ENCODE results near the gene SOCS1. TPM values are rescaled to one million over a fixed set of nuclear protein-coding genes. Genes with fewer than 3 reads are reported as not detected.
A peak's percentile ranks its signal among the peaks of the same experiment; 100 is the strongest.

Gene SOCS1
- total RNA-seq, 1 donor from 2014 or later, result 6.0 TPM

- DNase-seq (ENCODE audit: low spot score), result no peak
Observed at GRCh38 chr16:11245222-11245737, 10.7 kb downstream of the SOCS1 start.

GRCh38 chr16:11242658-11243057 lies 13.3 kb downstream of the SOCS1 start:
- DNase-seq (ENCODE audit: low spot score), result no peak

- no peak for DNase-seq (ENCODE audit: low spot score)
Observed at GRCh38 chr16:11241480-11242204, 14.4 kb downstream of the SOCS1 start.

GRCh38 chr16:11240636-11241473 lies 15.1 kb downstream of the SOCS1 start:
- no peak for DNase-seq (ENCODE audit: low spot score)

GRCh38 chr16:11239644-11240632 lies 16.1 kb downstream of the SOCS1 start:
- DNase-seq (ENCODE audit: low spot score), result no peak

GRCh38 chr16:11238272-11239202 lies 17.5 kb downstream of the SOCS1 start:
- DNase-seq (ENCODE audit: low spot score), result no peak

GRCh38 chr16:11236461-11237254 lies 19.3 kb downstream of the SOCS1 start:
- no peak for DNase-seq (ENCODE audit: low spot score)

GRCh38 chr16:11235703-11235991 lies 20.4 kb downstream of the SOCS1 start:
- DNase-seq (ENCODE audit: low spot score), result no peak

- DNase-seq (ENCODE audit: low spot score), result no peak
Observed at GRCh38 chr16:11234884-11235702, 20.9 kb downstream of the SOCS1 start.

GRCh38 chr16:11233727-11234376 lies 22.2 kb downstream of the SOCS1 start:
- no peak for DNase-seq (ENCODE audit: low spot score)

- peak; percentile 44 for DNase-seq (ENCODE audit: low spot score)
Observed at GRCh38 chr16:11232852-11233726, 22.9 kb downstream of the SOCS1 start.

- no peak for DNase-seq (ENCODE audit: low spot score)
Observed at GRCh38 chr16:11232302-11232851, 23.6 kb downstream of the SOCS1 start.

GRCh38 chr16:11231367-11231970 lies 24.5 kb downstream of the SOCS1 start:
- DNase-seq (ENCODE audit: low spot score), result no peak

- DNase-seq (ENCODE audit: low spot score), result peak; percentile 78
Observed at GRCh38 chr16:11229906-11230305, 26.1 kb downstream of the SOCS1 start.

- DNase-seq (ENCODE audit: low spot score), result no peak
Observed at GRCh38 chr16:11229432-11229831, 26.6 kb downstream of the SOCS1 start.

- no peak for DNase-seq (ENCODE audit: low spot score)
Observed at GRCh38 chr16:11225677-11226549, 30.1 kb downstream of the SOCS1 start.

Measured in mucosa of gallbladder (tissue), 1 donor.